SU-DHL-6 (cell line): ENCODE data around the gene TFIP11.

ENCODE experiments used
- CTCF ChIP-seq: fragments of 200-600 bp; sonication (generic); IDR thresholded peaks from one replicate; pipeline ENCODE4 v1.5.1; 2017; ENCODE audit warnings: antibody characterized with exemption, mild to moderate bottlenecking, low read length, moderate library complexity; ENCODE audit not compliant: insufficient read depth, poor library complexity, severe bottlenecking
- EZH2phosphoT487 ChIP-seq: fragments of 200-600 bp; sonication (generic), shearing (Covaris generic); conservative IDR thresholded peaks from 2 replicates; pipeline ENCODE4 v1.6.1; 2018; ENCODE audit warnings: mild to moderate bottlenecking, antibody characterized with exemption, low read length, moderate library complexity, mixed read lengths

DNA sequence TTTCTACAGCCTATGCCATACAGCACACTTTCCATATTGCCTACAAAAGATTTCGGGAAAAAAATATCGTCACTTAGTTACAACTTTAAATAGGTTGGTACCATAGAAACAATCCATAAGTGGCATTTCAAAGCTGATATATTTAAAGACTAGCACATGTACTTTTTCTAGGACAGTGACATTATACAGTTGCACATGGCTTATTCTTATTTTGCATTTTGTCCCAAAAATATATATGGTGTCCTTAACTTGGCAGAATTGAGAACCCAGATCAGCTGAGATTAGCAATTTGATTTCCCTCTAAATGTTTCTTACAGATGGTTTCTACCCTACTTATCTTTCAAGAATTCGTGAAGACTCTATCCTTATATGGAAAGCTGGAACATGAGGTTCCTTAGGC, 3.7 kb upstream of the TFIP11 start:
- TF ChIP-seq CTCF (no peak), EZH2phosphoT487 (no peak)
